IPS-18a (cell line): ENCODE results near the gene ADORA1.

Experiments
- H3K27ac ChIP-seq: one replicate; pipeline ENCODE4 v1.5.1; 2013; ENCODE audit warnings: low read length
- H3K27me3 ChIP-seq: one replicate; pipeline ENCODE4 v1.6.1; 2013; ENCODE audit warnings: mild to moderate bottlenecking, low read length; ENCODE audit not compliant: control insufficient read depth, insufficient read depth
- H3K36me3 ChIP-seq: one replicate; pipeline ENCODE4 v1.6.1; 2013; ENCODE audit warnings: low read depth, low read length; ENCODE audit not compliant: control insufficient read depth
- H3K4me1 ChIP-seq: one replicate; pipeline ENCODE4 v1.6.1; 2013; ENCODE audit warnings: low read depth, low read length; ENCODE audit not compliant: control insufficient read depth
- H3K4me3 ChIP-seq: one replicate; pipeline ENCODE4 v1.5.1; 2013; ENCODE audit warnings: low read length
- H3K9ac ChIP-seq: one replicate; pipeline ENCODE4 v1.6.1; 2013; ENCODE audit warnings: mild to moderate bottlenecking, low read length, moderate library complexity
- H3K9me3 ChIP-seq: one replicate; pipeline ENCODE4 v1.6.1; 2013; ENCODE audit warnings: low read depth, low read length; ENCODE audit not compliant: control insufficient read depth

Gene ADORA1

DNA sequence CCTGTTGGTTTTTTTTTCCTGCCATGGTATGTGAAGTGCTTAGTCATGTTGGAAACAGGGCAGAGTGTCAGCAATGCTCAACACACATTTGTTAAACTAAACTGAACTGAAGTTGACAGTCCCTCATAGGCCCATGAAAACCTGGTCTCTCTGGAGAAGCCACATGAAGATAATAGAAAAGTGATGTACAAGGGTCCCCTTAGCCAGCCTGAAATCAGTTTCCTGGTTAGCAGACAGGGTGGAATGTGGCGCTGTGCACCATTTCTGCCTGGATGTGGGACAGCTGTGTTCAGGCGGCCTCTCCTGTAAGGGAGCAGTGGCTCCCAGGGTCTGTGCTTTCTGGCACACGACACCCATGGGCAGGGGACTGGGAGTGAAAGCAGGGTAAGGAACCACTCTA, 68.8 kb downstream of the ADORA1 start:
- Histone ChIP-seq H3K27ac (no peak overlapping the region), H3K4me1 (no peaks in the 10 kb centered on the region), H3K36me3 (no peaks in the 10 kb centered on the region), H3K9ac (no peak overlapping the region), H3K4me3 (no peak overlapping the region), H3K9me3 (no peaks in the 10 kb centered on the region), H3K27me3 (no peaks in the 10 kb centered on the region)

DNA sequence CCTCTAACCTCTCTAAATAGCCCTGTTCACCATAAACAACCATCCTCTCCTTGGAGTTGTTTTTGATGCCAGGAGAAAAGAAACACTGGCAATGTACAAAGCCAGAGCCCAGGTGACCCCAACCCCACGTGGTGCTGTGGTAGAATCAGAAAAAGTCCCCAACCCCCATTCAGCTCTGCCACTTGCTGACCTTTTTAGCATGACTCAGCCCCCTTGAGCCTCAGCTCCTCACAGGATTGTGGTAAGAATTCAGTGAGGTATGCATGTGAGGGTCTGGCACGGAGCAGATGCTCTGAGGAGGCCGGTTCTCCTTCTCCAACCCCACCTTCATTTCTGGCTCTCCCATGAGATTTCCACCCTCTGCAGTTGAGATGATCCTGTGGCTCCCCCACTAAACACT, 70.1 kb downstream of the ADORA1 start:
- no peaks in the 10 kb centered on the region for H3K9me3 ChIP-seq
- no peaks in the 10 kb centered on the region for H3K27me3 ChIP-seq
- H3K27ac ChIP-seq, result no peak overlapping the region
- H3K4me3 ChIP-seq, result no peak overlapping the region
- no peaks in the 10 kb centered on the region for H3K4me1 ChIP-seq
- no peak overlapping the region for H3K9ac ChIP-seq
- H3K36me3 ChIP-seq, result no peaks in the 10 kb centered on the region

DNA sequence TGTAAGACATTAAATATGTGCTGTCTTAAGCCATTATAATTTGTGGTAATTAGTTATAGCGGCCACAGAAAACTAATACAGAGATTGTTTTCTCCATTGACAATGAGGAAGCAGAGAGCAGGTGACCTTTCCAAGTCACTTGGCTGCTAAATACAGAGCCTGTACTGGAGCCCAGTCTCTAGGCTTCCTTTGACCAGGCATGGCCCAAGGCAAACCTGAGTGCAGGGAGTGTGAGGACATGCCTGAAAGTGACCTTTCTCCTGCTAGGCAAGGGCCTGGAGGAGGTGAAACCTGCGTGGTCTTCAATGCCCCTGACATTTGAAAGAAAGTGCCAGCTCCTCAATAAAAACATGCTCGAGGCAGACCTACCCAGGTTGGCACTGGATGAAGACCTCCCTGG, 71.5 kb downstream of the ADORA1 start:
- no peaks in the 10 kb centered on the region for H3K4me1 ChIP-seq
- no peaks in the 10 kb centered on the region for H3K9me3 ChIP-seq
- no peak overlapping the region for H3K4me3 ChIP-seq
- no peak overlapping the region for H3K27ac ChIP-seq
- no peaks in the 10 kb centered on the region for H3K27me3 ChIP-seq
- no peak overlapping the region for H3K9ac ChIP-seq
- no peaks in the 10 kb centered on the region for H3K36me3 ChIP-seq

DNA sequence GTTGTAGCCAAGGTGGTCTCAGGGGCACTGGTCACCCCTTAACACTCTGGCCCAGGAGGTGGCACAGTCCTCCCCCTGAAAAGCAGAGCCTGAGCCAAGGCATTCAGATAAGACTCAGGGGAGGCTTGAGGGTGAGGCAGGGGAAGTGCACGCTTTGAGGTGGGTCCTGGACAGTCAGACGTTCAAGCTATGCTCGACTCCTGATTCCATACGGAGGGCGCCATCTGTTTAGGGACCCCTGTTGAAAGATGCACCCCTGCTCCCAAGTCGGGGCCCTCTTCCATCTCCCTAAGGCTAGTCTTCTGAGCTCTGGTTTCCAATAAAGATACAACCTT, 71.9 kb downstream of the ADORA1 start:
- H3K4me1 ChIP-seq, result no peaks in the 10 kb centered on the region
- H3K36me3 ChIP-seq, result no peaks in the 10 kb centered on the region
- no peak overlapping the region for H3K4me3 ChIP-seq
- no peak overlapping the region for H3K27ac ChIP-seq
- no peak overlapping the region for H3K9ac ChIP-seq
- no peaks in the 10 kb centered on the region for H3K9me3 ChIP-seq
- H3K27me3 ChIP-seq, result no peaks in the 10 kb centered on the region

DNA sequence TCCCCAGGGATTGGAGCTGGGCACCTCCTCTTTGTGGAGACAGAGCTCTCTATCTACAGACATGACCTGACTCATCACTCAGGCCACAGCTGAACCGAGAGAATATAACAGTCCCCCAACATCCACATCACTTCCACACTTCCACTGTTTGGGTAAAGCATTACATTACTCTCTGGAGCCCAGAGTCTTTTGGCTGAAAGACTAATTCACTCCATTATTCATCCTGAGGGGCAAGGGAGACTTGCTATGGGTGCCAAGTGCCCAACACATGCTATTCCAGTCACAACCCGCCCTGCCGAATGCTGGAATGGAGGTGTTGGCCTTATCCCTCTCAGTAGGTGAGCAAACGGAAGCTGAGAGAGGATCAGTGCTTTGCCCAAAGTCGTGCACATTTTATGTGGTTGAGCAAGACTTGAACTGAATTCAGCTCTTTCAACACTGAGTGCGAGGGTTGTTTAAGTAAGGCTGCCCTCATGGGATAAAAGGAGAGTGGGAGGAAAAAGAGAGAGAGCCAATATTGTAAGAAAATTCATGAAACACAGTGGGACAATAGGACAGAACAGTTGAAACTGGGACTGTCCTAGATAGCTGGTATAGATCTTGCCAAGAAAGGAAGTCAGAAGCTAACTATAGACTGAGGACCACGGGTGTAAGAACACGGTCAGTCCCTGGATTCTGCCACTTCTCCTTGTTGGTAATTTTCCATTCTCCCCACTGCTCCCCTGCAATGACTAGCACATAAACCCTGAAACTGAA, 72.5 kb downstream of the ADORA1 start:
- H3K9ac ChIP-seq, result no peak overlapping the region
- H3K27ac ChIP-seq, result no peak overlapping the region
- no peaks in the 10 kb centered on the region for H3K9me3 ChIP-seq
- H3K4me3 ChIP-seq, result no peak overlapping the region
- no peaks in the 10 kb centered on the region for H3K27me3 ChIP-seq
- no peaks in the 10 kb centered on the region for H3K4me1 ChIP-seq
- no peaks in the 10 kb centered on the region for H3K36me3 ChIP-seq

DNA sequence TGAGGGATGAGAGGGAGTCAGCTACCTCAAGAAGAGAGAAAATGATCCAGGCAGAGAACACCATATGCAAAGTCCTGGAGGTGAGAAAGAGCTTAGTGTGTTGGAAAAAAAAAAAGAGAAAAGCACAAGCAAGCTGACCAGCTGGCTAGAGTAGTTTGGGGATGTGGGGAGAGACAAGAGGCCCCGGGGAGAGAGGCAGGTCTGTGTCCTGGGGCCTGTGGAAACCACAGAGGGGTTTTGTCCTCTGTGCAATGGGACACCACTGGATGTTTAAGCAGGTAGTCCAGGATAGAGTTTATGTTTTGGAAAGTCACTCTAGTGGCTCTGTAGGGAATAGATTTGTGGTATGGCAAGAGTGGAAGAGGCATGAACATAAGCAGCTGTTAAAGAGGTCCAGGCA, 73.4 kb downstream of the ADORA1 start:
- Histone ChIP-seq H3K27ac (no peak overlapping the region), H3K4me1 (no peaks in the 10 kb centered on the region), H3K4me3 (no peak overlapping the region), H3K27me3 (no peaks in the 10 kb centered on the region), H3K9me3 (no peaks in the 10 kb centered on the region), H3K36me3 (no peaks in the 10 kb centered on the region), H3K9ac (no peak overlapping the region)

DNA sequence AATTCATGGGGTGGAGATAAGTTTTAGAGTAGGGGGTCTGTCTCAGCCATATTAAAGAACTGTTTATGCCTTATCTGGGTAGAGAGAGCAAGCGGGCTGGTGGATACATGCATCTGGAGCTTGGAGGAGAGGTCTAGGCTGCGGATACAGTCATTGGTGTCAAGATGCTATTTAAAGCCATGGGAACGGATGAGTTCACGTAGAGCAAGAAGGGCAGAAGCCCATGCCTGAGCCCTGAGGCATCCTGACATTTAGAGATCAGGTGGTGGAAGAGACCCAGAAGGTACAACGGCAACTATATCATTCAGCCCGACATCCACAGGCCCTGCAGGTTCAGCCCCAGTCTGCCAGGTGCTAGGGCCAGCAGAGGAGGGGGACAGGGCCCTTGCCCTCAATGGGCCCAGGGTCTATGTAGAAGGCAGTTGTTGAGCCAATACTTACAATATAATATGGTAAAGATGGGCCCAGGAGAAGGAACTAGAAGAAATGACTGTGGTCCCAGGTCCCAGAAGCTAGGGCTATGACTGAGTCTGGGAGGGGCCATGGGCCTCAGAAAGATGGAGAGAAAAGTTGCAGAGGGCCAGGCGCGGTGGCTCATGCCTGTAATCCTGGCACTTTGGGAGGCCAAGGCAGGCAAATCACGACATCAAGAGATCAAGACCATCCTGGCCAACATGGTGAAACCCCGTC, 74.1 kb downstream of the ADORA1 start:
- H3K27ac ChIP-seq, result no peak overlapping the region
- H3K27me3 ChIP-seq, result no peaks in the 10 kb centered on the region
- H3K36me3 ChIP-seq, result no peaks in the 10 kb centered on the region

DNA sequence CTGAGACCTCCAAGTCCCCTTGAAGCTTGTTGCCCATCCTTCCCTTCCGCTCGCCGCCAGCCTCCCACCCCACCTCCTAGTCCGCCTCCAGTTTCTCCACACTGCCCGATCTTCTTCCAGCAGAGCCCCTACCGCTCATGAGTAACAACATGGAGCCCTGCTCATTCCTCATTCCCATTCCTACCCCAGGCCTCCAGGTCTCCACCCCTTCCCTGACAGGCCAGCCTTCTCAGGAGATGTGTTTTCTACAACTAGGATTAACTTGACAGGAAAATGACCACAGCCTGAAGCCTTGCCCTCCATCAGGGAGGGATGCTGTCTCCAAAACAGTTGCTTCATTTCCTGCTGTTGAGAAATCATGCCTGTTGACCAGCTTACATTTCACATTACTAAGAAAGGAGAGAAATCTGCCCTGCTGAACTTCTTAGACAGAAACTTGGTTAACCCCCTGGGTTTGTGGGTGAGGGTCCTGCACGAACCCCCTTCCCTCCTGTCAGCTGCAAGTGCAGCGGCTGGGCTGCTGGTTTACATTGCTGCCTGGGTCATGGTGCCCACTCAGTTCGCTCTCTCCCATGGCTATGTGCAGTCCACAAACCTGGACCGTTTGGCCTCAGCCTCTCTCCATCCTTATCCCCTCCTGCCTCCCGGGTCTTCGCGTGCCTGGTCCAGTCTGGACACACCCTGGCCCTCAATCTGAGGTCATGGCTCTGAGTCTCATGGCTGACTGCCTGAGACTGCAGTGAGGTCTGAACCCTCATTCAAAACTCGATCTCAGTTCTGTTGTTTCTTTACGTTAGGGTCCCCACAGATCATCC, 75.1 kb downstream of the ADORA1 start:
- H3K27ac ChIP-seq, result no peak overlapping the region
- no peaks in the 10 kb centered on the region for H3K4me1 ChIP-seq
- H3K4me3 ChIP-seq, result no peak overlapping the region
- no peaks in the 10 kb centered on the region for H3K36me3 ChIP-seq
- H3K9ac ChIP-seq, result no peak overlapping the region
- no peaks in the 10 kb centered on the region for H3K9me3 ChIP-seq
- H3K27me3 ChIP-seq, result no peaks in the 10 kb centered on the region

More for the DNA sequence above, 74.1 kb downstream of the ADORA1 start:
- H3K9ac ChIP-seq, result no peak overlapping the region
- H3K4me3 ChIP-seq, result no peak overlapping the region
- no peaks in the 10 kb centered on the region for H3K4me1 ChIP-seq
- no peaks in the 10 kb centered on the region for H3K9me3 ChIP-seq

DNA sequence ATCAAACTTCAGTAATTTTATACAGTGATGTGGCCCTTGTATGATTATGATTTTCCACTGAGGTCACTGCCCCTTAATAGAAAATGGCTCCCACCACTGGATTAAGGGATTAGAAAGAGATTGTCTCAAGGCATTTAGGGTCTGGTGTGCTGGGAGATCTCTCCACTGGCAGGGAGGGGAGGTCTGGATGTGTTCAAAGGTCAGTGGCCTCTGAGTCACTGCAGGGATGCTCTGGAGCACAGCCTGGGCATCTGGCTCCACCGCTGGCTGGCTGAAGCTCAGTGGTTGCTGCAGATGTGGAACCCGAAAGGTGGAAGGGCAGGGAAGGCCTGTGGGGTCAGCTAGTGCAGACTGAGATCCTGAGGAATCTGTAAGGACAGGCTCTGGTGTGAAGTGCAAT, 77.2 kb downstream of the ADORA1 start:
- no peaks in the 10 kb centered on the region for H3K36me3 ChIP-seq
- H3K4me3 ChIP-seq, result no peak overlapping the region
- H3K9me3 ChIP-seq, result no peaks in the 10 kb centered on the region
- no peaks in the 10 kb centered on the region for H3K27me3 ChIP-seq
- H3K9ac ChIP-seq, result no peak overlapping the region
- H3K4me1 ChIP-seq, result no peaks in the 10 kb centered on the region
- H3K27ac ChIP-seq, result no peak overlapping the region

DNA sequence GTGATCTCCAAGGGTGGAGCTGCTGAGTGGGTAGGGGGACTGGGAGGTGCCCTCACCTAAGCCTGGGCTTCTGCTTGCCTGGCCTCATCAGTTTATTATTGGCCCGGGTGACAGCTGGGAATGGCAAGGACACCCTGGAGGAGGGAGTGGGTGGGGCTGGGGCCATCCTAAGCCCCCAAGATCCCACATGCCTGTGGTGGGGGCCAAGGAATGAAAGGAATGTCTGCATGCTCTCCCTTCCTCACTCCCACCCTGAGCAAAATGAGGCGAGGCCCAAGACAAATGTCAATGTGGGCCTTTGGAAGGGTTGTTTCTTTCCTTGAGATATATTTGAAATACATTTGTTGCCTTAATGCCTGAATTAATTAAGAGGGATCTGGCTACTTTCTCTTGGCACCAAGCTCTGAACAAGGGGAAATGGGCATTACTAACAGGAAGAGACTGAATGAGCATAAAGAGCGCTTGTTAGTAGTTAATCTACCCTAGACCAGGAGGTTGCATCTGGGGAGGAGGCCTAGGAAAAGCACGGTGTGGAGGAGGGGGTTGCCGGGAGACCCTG, 78.7 kb downstream of the ADORA1 start:
- H3K4me1 ChIP-seq, result no peaks in the 10 kb centered on the region

DNA sequence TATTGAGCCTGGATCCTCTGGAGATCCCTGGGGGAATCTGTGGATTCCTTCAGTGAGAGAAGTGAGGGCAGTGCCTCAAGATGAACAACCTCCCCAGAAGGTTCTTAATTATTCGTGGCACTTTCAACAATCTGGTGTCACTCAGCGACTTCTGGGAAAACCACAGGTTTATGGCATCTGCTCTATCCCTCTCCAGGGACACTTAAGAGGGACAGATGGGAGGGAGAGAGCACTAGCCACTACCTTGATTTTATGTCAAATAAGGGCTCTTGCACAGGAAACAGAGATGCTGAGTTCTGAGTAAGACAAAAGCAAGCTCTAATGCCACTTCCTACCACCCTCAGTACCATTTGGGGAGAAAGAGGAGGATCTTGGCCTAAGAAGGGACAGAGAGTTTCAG, 80.2 kb downstream of the ADORA1 start:
- Histone ChIP-seq H3K9me3 (no peaks in the 10 kb centered on the region), H3K4me3 (no peak overlapping the region), H3K4me1 (no peaks in the 10 kb centered on the region), H3K9ac (no peak overlapping the region), H3K36me3 (no peaks in the 10 kb centered on the region), H3K27me3 (no peaks in the 10 kb centered on the region), H3K27ac (no peak overlapping the region)

More for the DNA sequence above, 78.7 kb downstream of the ADORA1 start:
- Histone ChIP-seq H3K9me3 (no peaks in the 10 kb centered on the region), H3K36me3 (no peaks in the 10 kb centered on the region), H3K9ac (no peak overlapping the region), H3K27ac (no peak overlapping the region), H3K27me3 (no peaks in the 10 kb centered on the region), H3K4me3 (no peak overlapping the region)
